ENCODE measurements around the gene KRT222. TPM values are rescaled to one million over a fixed set of nuclear protein-coding genes. Genes with fewer than 3 reads are reported as not detected.

KRT222 gene
- total RNA-seq, 1 experiment from 2014 or later: not detected

DNA sequence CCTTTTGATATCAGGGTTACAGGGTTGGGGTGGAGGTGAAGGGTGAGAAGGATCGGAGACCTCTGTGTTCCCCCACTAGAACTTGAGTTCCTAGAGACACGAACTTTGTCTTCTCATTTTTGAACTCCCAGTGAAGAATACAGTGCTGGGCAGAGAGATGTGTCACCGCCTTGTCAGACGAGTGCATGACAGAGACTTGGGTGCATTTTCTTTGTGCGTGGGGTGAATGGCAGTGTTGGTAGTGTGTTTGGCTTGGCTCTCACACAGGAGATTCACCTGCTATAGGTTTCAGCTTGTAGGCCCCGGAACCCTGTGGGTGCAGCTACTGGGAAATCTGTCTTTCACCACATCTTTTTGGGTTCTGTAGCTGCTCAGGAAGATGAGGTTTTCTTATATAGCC is 59.7 kb downstream of the KRT222 start:
- Histone ChIP-seq H3K9me3 (no peaks in the 10 kb centered on the region), H3K4me1 (peaks cover 22% of the 10 kb centered on the region)
- POLR2A ChIA-PET: no interaction called here

More for the DNA sequence above, 59.7 kb downstream of the KRT222 start:
- Mint-ChIP-seq H3K27me3 (ENCODE audit: insufficient read depth, unreplicated experiment) (no peaks in the 10 kb centered on the region), H3K36me3 (ENCODE audit: insufficient read depth, unreplicated experiment) (no peaks in the 10 kb centered on the region), H3K4me3 (ENCODE audit: unreplicated experiment) (no peak overlapping the region), H3K27ac (ENCODE audit: unreplicated experiment) (peak overlapping the region; percentile 38), H3K9me3 (ENCODE audit: unreplicated experiment) (no peaks in the 10 kb centered on the region), H3K4me1 (ENCODE audit: low read depth, unreplicated experiment) (peaks cover 6% of the 10 kb centered on the region)
- no peaks in the 10 kb centered on the region for H3K36me3 ChIP-seq (ENCODE audit: control insufficient read depth, insufficient read depth, low read length)
- intact Hi-C loops (cut with micrococcal nuclease; ENCODE audit: unreplicated experiment): no loop called here
- no TSS peak for BruUV-seq (replicated peaks)
- TF ChIP-seq, protein P1, sequence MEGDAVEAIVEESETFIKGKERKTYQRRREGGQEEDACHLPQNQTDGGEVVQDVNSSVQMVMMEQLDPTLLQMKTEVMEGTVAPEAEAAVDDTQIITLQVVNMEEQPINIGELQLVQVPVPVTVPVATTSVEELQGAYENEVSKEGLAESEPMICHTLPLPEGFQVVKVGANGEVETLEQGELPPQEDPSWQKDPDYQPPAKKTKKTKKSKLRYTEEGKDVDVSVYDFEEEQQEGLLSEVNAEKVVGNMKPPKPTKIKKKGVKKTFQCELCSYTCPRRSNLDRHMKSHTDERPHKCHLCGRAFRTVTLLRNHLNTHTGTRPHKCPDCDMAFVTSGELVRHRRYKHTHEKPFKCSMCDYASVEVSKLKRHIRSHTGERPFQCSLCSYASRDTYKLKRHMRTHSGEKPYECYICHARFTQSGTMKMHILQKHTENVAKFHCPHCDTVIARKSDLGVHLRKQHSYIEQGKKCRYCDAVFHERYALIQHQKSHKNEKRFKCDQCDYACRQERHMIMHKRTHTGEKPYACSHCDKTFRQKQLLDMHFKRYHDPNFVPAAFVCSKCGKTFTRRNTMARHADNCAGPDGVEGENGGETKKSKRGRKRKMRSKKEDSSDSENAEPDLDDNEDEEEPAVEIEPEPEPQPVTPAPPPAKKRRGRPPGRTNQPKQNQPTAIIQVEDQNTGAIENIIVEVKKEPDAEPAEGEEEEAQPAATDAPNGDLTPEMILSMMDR (IDR thresholded peaks at IDR 0.05; ENCODE audit: insufficient read depth in 1 of 2, low read depth in 1 of 2, low read length in 1 of 2, severe bottlenecking in 1 of 2, unreplicated experiment in 1 of 2): no peak
- no peak overlapping the region for H3K4me3 ChIP-seq (ENCODE audit: low read depth, low read length)
- no peak for DNase-seq
- CTCF ChIA-PET: no interaction called here
- no peaks in the 10 kb centered on the region for H3K27me3 ChIP-seq (replicated peaks; ENCODE audit: control insufficient read depth, insufficient read depth, low read length)

Other genes starting within 250 kb of the KRT222 start
- 226 and 237 TPM in 2 replicates for gene TOP2A, start 247.3 kb downstream of the KRT222 start, total RNA-seq (2022)
- gene IGFBP4, start 221.7 kb downstream of the KRT222 start, total RNA-seq (2022): 35.7 and 49.1 TPM in 2 replicates
- 0.65 TPM in 1 of 2 replicates, not detected in the other for gene TNS4, start 163.6 kb downstream of the KRT222 start, total RNA-seq (2022)
- not detected in 2 replicates for gene CCR7, start 99.7 kb downstream of the KRT222 start, total RNA-seq (2022)
- gene SMARCE1, start 17.4 kb downstream of the KRT222 start, total RNA-seq (2022): 126 and 132 TPM in 2 replicates
- 0.16 TPM in 1 of 2 replicates, not detected in the other for gene KRT24, start 38.6 kb upstream of the KRT222 start, total RNA-seq (2022)
- gene KRT25, start 90.2 kb upstream of the KRT222 start, total RNA-seq (2022): not detected in 2 replicates
- gene KRT26, start 107.0 kb upstream of the KRT222 start, total RNA-seq (2022): not detected in 2 replicates
- not detected in 2 replicates for gene KRT27, start 117.4 kb upstream of the KRT222 start, total RNA-seq (2022)
- gene KRT28, start 134.8 kb upstream of the KRT222 start, total RNA-seq (2022): not detected in 2 replicates
- 48.3 and 48.6 TPM in 2 replicates for gene KRT10, start 157.4 kb upstream of the KRT222 start, total RNA-seq (2022)
- not detected in 2 replicates for gene KRT12, start 202.0 kb upstream of the KRT222 start, total RNA-seq (2022)
- gene KRT20, start 220.1 kb upstream of the KRT222 start, total RNA-seq (2022): 0.53 and 1.0 TPM in 2 replicates